Activated CD8-positive, alpha-beta memory T cell treated with anti-CD3 and anti-CD28 coated beads for 48 hours (primary cell): ENCODE measurements around the gene LILRA5.
A peak's percentile ranks its signal among the peaks of the same experiment; 100 is the strongest.
"Not testable (repeated sequence)": the region's sequence is repeated elsewhere in the genome, so short reads cannot be mapped to it uniquely, and the experiment has no call there.

Experiments used
- DNase-seq, 3 experiments: peaks; one replicate each; pipeline ENCODE4 v3.0.0-alpha.2; 2020; ENCODE audit warnings: low read depth in 2 of 3, low spot score in 2 of 3

Gene LILRA5

DNA sequence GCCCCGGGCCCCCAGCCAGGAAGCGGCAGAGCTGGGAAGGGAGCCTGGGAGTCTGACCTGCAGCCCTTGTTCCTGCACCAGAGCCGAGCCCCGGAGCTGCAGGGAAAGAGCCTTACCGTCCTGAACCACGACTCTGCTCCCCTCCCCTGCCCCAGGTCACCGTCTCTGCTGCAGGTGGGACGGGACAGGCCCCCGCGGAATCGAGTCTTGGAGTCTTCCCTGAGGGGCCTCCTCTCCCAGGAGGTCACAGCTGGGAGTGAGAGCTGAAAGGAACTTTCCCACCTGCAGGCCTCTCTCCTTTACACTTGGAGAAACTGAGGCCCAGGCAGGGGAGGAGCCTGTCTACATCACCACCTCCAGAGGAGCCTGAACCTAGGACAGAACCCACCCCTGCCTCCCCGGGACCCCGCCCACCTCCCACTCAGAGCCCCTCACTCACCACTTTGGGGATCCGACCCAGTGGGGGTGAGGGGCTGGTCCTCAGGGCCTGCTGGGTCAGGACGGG is 35.8 kb downstream of the LILRA5 start:
- not testable (repeated sequence) for DNase-seq

- no peak for DNase-seq
These were observed 37.0 kb downstream of the LILRA5 start for GRCh38 chr19:54275951-54276350.

GRCh38 chr19:54274516-54274915 is 38.5 kb downstream of the LILRA5 start:
- not testable (repeated sequence) for DNase-seq

DNA sequence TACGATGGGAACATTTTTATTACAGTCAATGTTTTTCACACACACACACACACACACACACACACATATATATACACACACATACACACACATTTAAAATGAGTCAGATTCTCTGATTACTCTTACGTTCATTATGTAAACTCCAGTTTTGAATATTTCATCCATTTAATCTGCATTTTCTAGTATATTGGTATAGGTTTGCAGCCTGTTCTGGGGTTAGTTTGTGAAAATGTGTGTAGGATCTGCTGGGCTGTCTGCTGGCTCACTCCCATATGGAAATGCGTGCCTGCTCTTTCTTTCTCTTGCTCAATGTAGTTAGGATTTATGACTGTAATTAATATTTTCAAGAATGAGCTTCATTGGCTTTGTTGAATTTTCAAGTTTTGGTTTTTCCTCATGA is 39.1 kb downstream of the LILRA5 start:
- no peak for DNase-seq

DNA sequence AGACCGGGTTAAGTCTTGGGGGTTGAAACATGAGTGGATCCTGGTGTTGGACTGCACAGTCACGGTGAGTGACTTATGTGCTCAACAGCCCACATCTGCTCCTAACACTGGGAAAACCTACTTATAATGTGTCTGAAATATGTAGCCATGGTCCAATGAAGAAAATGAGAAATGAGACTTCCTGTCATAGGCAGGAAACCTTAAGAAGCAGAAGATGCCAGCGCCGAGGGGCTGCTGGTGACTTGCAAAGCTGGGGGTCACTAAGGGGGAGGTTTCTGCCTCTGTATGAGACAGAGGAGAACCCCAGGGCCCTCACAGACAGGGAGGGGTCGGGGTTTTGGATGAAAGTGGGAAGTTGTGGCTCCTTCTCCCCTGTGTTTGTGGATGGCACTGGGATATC is 40.8 kb downstream of the LILRA5 start:
- DNase-seq, result not testable (repeated sequence)

GRCh38 chr19:54271587-54271986 is 41.4 kb downstream of the LILRA5 start:
- DNase-seq, result not testable (repeated sequence)

DNA sequence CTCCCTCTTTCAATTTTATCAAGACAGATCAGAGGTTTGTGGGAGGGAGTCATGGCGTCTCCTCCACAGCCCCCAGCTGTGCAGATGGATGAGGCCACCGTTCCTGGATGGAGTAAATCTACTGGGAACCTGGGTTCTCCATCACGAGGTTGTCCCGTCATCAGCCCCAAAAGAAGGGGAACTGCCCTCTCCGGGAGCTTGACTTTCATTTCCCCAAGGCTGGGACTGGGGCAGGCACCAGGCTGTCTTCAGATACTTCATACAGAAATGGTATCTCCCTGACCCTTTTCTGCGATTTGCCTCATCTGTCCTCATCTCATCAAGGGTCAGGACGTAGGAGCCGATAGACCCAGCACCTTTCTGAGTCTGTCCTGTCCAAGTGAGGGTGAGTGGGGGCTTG is 41.9 kb downstream of the LILRA5 start:
- DNase-seq, result no peak

GRCh38 chr19:54268936-54269335 is 44.0 kb downstream of the LILRA5 start:
- DNase-seq, result no peak

DNA sequence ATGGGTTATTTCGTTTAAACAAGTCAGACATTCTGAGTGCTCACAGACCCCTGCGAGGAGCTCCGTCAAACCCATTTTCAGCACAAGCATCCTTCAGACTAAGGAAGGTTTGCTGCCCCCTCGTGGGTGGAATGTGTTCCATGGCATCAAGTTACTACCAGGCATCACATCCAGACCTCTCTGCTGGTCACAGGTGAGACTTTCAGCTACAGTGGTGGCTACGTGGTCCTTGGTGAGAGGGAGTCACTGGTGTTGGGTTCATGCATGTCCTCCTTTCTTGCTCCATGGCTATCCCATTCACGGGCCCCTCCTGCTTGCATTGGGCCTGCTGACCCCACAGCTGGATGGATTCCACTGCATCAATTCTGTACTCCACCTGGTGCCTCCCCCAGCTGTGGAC is 46.8 kb downstream of the LILRA5 start:
- peak; percentile 18 to 69 (median 45) for DNase-seq

DNA sequence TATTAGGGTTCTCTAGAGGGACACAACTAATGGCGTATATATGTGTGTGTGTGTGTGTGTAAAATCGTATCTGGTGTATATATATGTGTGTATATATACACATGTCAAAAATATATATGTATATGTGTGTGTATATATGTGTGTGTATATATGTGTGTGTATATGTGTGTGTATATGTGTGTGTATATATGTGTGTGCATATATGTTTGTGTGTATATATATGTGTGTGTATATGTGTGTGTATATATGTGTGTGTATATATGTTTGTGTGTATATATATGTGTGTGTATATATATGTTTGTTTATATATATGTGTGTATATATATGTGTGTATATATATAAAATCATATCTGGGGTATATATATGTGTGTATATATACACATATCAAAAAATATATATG is 50.5 kb downstream of the LILRA5 start:
- no peak for DNase-seq

- no peak for DNase-seq
These were observed 50.9 kb downstream of the LILRA5 start for GRCh38 chr19:54262066-54262465.

GRCh38 chr19:54257116-54257480 is 55.9 kb downstream of the LILRA5 start, which contains the start of gene LILRB5:
Gene LILRB5, minus strand, starts transcription at chr19:54257273. Its CDS starts 80 bp downstream, at chr19:54257193.
- no peak for DNase-seq
